WERI-Rb-1 (cell line): ENCODE data around the gene KLRC4.

Source experiments
- DNase-seq: peaks from one replicate; pipeline ENCODE4 v3.0.0-alpha.2; 2020
- H3K27ac ChIP-seq: fragments of 250-450 bp; sonication (Bioruptor Pico); 2 replicates; pipeline ENCODE4 v1.5.1; 2020; ENCODE audit warnings: mild to moderate bottlenecking, moderate library complexity
- H3K27me3 ChIP-seq: fragments of 250-450 bp; sonication (Bioruptor Pico); 2 replicates; pipeline ENCODE4 v1.5.1; 2021; ENCODE audit warnings: mild to moderate bottlenecking, low read depth, moderate library complexity; ENCODE audit not compliant: insufficient read depth, severe bottlenecking
- H3K36me3 ChIP-seq: fragments of 250-450 bp; sonication (Bioruptor Pico); 2 replicates; pipeline ENCODE4 v1.5.1; 2020; ENCODE audit warnings: mild to moderate bottlenecking, moderate library complexity
- H3K4me3 ChIP-seq: 2 replicates; pipeline ENCODE4 v1.5.1; 2011; ENCODE audit warnings: low read depth, mild to moderate bottlenecking, control low read depth, low read length
- H3K9me3 ChIP-seq: fragments of 250-450 bp; sonication (Bioruptor Pico); 2 replicates; pipeline ENCODE4 v1.5.1; 2021; ENCODE audit warnings: mild to moderate bottlenecking, moderate library complexity; ENCODE audit not compliant: severe bottlenecking
- CTCF ChIP-seq: IDR thresholded peaks from 2 replicates; pipeline ENCODE4 v1.5.1; 2011; ENCODE audit warnings: low read depth, mild to moderate bottlenecking, control low read depth, inconsistent platforms, low read length

Gene KLRC4

GRCh38 chr12:10363914-10364814 lies 45.4 kb downstream of the KLRC4 start:
- H3K27ac ChIP-seq: no peak overlapping the region

GRCh38 chr12:10363658-10363913 lies 46.0 kb downstream of the KLRC4 start:
- H3K4me3 ChIP-seq: no peak overlapping the region
- H3K9me3 ChIP-seq: no peaks in the 10 kb centered on the region
- DNase-seq: no peak
- no peak overlapping the region for H3K27ac ChIP-seq
- TF ChIP-seq CTCF: no peak
- H3K27me3 ChIP-seq: no peaks in the 10 kb centered on the region
- no peaks in the 10 kb centered on the region for H3K36me3 ChIP-seq

More at GRCh38 chr12:10363914-10364814, 45.4 kb downstream of the KLRC4 start:
- Histone ChIP-seq H3K9me3 (no peaks in the 10 kb centered on the region), H3K27me3 (no peaks in the 10 kb centered on the region), H3K36me3 (no peaks in the 10 kb centered on the region), H3K4me3 (no peak overlapping the region)
- DNase-seq: no peak
- no peak for TF ChIP-seq CTCF

GRCh38 chr12:10362828-10363657 lies 46.5 kb downstream of the KLRC4 start:
- no peak for TF ChIP-seq CTCF
- H3K27ac ChIP-seq: no peak overlapping the region
- H3K9me3 ChIP-seq: no peaks in the 10 kb centered on the region
- DNase-seq: no peak
- H3K4me3 ChIP-seq: no peak overlapping the region
- H3K36me3 ChIP-seq: no peaks in the 10 kb centered on the region
- H3K27me3 ChIP-seq: no peaks in the 10 kb centered on the region

DNA sequence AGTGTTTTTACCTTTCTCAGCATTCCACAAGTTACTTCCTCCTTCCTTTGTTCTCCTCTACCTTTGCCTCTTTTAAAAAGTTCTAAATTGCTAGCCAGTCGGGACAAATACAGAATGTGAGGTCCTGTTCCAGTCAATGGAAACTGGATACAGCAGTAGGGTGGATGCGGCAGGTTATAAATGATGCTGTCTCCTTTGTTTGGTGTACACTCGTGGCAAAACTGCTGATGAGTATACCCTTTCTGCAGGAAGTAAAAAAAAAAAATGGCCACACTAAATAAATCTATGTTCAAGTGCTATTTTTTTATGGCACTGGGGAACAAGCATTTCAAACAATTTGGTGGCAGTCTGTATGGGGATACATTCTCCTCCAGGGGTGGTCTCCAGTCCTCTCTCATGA lies 47.2 kb downstream of the KLRC4 start:
- no peak overlapping the region for H3K4me3 ChIP-seq
- DNase-seq: no peak
- no peaks in the 10 kb centered on the region for H3K36me3 ChIP-seq
- H3K9me3 ChIP-seq: no peaks in the 10 kb centered on the region
- no peaks in the 10 kb centered on the region for H3K27me3 ChIP-seq
- no peak overlapping the region for H3K27ac ChIP-seq
- no peak for TF ChIP-seq CTCF

GRCh38 chr12:10361622-10362021 lies 47.9 kb downstream of the KLRC4 start:
- TF ChIP-seq CTCF: no peak
- Histone ChIP-seq H3K36me3 (no peaks in the 10 kb centered on the region), H3K9me3 (no peaks in the 10 kb centered on the region), H3K27me3 (no peaks in the 10 kb centered on the region), H3K27ac (no peak overlapping the region), H3K4me3 (no peak overlapping the region)
- DNase-seq: no peak
